ENCODE data around the gene TMEM132A.

Gene TMEM132A

DNA sequence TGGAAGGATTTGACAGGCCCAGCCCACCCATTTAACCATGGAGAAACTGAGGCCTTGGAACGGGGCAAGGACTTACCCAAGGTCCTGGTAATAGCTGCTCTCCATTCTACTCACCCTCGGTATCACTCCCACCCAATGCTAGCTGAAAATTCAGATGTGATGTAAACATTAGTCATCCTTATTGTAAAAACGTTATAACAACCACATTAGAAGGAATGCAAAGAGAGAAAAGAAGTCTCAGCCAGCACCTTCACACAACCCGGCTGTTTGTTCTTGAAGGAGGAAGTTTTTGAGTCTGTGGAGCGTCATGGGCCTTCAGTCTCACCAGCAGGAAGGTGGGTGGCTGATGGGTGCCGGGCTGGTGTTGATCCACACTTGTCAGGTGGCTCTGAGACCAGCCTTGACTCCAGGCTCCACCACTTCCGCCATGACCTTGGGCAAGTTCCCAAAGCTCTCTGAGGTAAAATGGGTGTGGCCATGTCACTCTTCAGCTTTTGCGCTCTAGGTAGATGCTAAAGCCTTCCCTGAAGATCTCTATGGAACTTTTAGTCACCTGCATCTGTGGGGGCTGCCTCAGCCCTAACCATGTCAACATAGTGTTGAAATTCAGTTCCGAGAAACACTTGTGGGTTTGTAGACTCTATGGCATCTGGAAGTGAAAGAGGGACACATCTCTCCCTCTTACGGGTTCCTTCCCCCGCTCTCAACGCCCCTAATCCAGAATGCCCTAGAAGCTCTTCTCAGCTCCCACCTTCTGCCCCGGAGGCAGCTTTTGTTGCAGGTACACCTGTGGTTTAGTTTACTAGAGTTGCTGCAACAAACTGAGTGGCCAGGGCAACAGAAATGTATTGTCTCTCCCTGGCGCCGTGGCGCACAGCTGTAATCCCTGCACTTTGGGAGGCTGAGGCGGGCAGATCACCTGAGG lies 62.0 kb downstream of the TMEM132A start:
- DNase-seq, result no peak

Measured in right kidney (tissue), 1 donor.